Activated CD4-positive, alpha-beta T cell treated with anti-CD3 and anti-CD28 coated beads, Interleukin-2, amount 10 ng/mL, durations not matched to agents 7 days and 5 days (primary cell): ENCODE results near the gene GALNT2. TPM values are rescaled to one million over a fixed set of nuclear protein-coding genes. Genes with fewer than 3 reads are reported as not detected.

Experiments used
- CTCF ChIA-PET: fragments of 350-600 bp; sonication (Branson Sonifier 250); formaldehyde crosslinking; loops from one replicate; lab custom pipeline; 2021; ENCODE audit warnings: antibody characterized with exemption; lab: Charles Lee
- POLR2A ChIA-PET: fragments of 350-600 bp; sonication (Branson Sonifier 250); formaldehyde crosslinking; loops from one replicate; lab custom pipeline; 2021; ENCODE audit warnings: antibody characterized with exemption; lab: Charles Lee
- DNase-seq: peaks from one replicate; pipeline ENCODE4 v3.0.0-alpha.2; 2020
- H3K27ac Mint-ChIP-seq: one replicate; pipeline ENCODE4 v1.8.0; 2021; ENCODE audit warnings: mild to moderate bottlenecking, moderate library complexity, mixed read lengths
- H3K27me3 Mint-ChIP-seq: one replicate; pipeline ENCODE4 v1.8.0; 2021; ENCODE audit warnings: mixed read lengths
- H3K36me3 Mint-ChIP-seq: one replicate; pipeline ENCODE4 v1.8.0; 2021; ENCODE audit warnings: low read depth, mixed read lengths
- H3K4me1 Mint-ChIP-seq: one replicate; pipeline ENCODE4 v1.8.0; 2021; ENCODE audit warnings: mixed read lengths
- H3K4me3 Mint-ChIP-seq: one replicate; pipeline ENCODE4 v1.8.0; 2021; ENCODE audit warnings: mild to moderate bottlenecking, moderate library complexity, mixed read lengths
- H3K9me3 Mint-ChIP-seq: one replicate; pipeline ENCODE4 v1.8.0; 2021; ENCODE audit warnings: mixed read lengths
- total RNA-seq, 2 experiments: library from RNA; stranded (reverse); gene quantifications; one replicate each; pipeline ENCODE4 v1.2.3, GENCODE V29; 2021

GALNT2 gene
- total RNA-seq, 2 experiments from 2014 or later, result 22.7 to 28.4 TPM

GRCh38 chr1:230165536-230165935, 98.5 kb downstream of the GALNT2 start:
- Mint-ChIP-seq H3K9me3 (no peaks in the 10 kb centered on the region), H3K27ac (no peak overlapping the region), H3K36me3 (no peaks in the 10 kb centered on the region), H3K27me3 (no peaks in the 10 kb centered on the region), H3K4me3 (no peak overlapping the region), H3K4me1 (peaks cover 28% of the 10 kb centered on the region)
- ChIA-PET POLR2A (no interaction called here), CTCF (interaction anchor here (0.5 to 1.4 kb wide), 4 partner anchors 12 to 1747 kb away, joined by 3 to 4 read pairs (median 4); no protein-coding TSS in a partner anchor)
- DNase-seq, result no peak

GRCh38 chr1:230166366-230167132, 99.5 kb downstream of the GALNT2 start:
- H3K4me1 Mint-ChIP-seq, result peaks cover 29% of the 10 kb centered on the region
- H3K27ac Mint-ChIP-seq, result no peak overlapping the region
- H3K27me3 Mint-ChIP-seq, result no peaks in the 10 kb centered on the region
- H3K4me3 Mint-ChIP-seq, result no peak overlapping the region
- no peak for DNase-seq
- CTCF ChIA-PET, result interaction anchor here (0.6 to 1.4 kb wide), 14 partner anchors 11 to 1746 kb away, joined by 3 to 5 read pairs (median 3); no protein-coding TSS in a partner anchor
- POLR2A ChIA-PET, result interaction anchor here (0.6 kb wide), 1 partner anchor 412 kb away, joined by 3 read pairs; no protein-coding TSS in a partner anchor
- H3K9me3 Mint-ChIP-seq, result no peaks in the 10 kb centered on the region
- no peaks in the 10 kb centered on the region for H3K36me3 Mint-ChIP-seq

GRCh38 chr1:230167419-230167852, 100.4 kb downstream of the GALNT2 start:
- no peak overlapping the region for H3K4me3 Mint-ChIP-seq
- ChIA-PET POLR2A (interaction anchor here (0.6 kb wide), 1 partner anchor 413 kb away, joined by 3 read pairs; no protein-coding TSS in a partner anchor), CTCF (interaction anchor here (0.9 to 1.4 kb wide), 5 partner anchors 10 to 95 kb away, joined by 3 to 5 read pairs (median 3); no protein-coding TSS in a partner anchor)
- H3K27ac Mint-ChIP-seq, result no peak overlapping the region
- no peaks in the 10 kb centered on the region for H3K27me3 Mint-ChIP-seq
- no peaks in the 10 kb centered on the region for H3K36me3 Mint-ChIP-seq
- H3K4me1 Mint-ChIP-seq, result peaks cover 30% of the 10 kb centered on the region
- H3K9me3 Mint-ChIP-seq, result no peaks in the 10 kb centered on the region
- DNase-seq, result peak; percentile 38

- no peaks in the 10 kb centered on the region for H3K9me3 Mint-ChIP-seq
- H3K27me3 Mint-ChIP-seq, result no peaks in the 10 kb centered on the region
- ChIA-PET POLR2A (no interaction called here), CTCF (interaction anchor here (0.6 kb wide), 1 partner anchor 1260 kb away, joined by 3 read pairs; no protein-coding TSS in a partner anchor)
- H3K4me1 Mint-ChIP-seq, result peaks cover 38% of the 10 kb centered on the region
- peak overlapping the region; percentile 65 for H3K27ac Mint-ChIP-seq
- DNase-seq, result no peak
- no peaks in the 10 kb centered on the region for H3K36me3 Mint-ChIP-seq
- peak overlapping the region; percentile 37 for H3K4me3 Mint-ChIP-seq
These were observed 102.6 kb downstream of the GALNT2 start for GRCh38 chr1:230169454-230170152.

- peak overlapping the region; percentile 65 for H3K27ac Mint-ChIP-seq
These were observed 103.1 kb downstream of the GALNT2 start for GRCh38 chr1:230170153-230170547.

GRCh38 chr1:230170622-230171021, 103.6 kb downstream of the GALNT2 start:
- Mint-ChIP-seq H3K9me3 (no peaks in the 10 kb centered on the region), H3K36me3 (no peaks in the 10 kb centered on the region), H3K27ac (no peak overlapping the region), H3K4me3 (no peak overlapping the region), H3K27me3 (no peaks in the 10 kb centered on the region), H3K4me1 (peaks cover 38% of the 10 kb centered on the region)
- POLR2A ChIA-PET, result no interaction called here
- CTCF ChIA-PET, result no interaction called here
- no peak for DNase-seq

More at GRCh38 chr1:230170153-230170547, 103.1 kb downstream of the GALNT2 start:
- Mint-ChIP-seq H3K27me3 (no peaks in the 10 kb centered on the region), H3K4me1 (peaks cover 38% of the 10 kb centered on the region), H3K9me3 (no peaks in the 10 kb centered on the region), H3K36me3 (no peaks in the 10 kb centered on the region), H3K4me3 (peak overlapping the region; percentile 37)
- ChIA-PET POLR2A (no interaction called here), CTCF (no interaction called here)
- DNase-seq, result no peak

- H3K36me3 Mint-ChIP-seq, result no peaks in the 10 kb centered on the region
- no peaks in the 10 kb centered on the region for H3K27me3 Mint-ChIP-seq
- no peaks in the 10 kb centered on the region for H3K9me3 Mint-ChIP-seq
- no peak overlapping the region for H3K4me3 Mint-ChIP-seq
- POLR2A ChIA-PET, result no interaction called here
- CTCF ChIA-PET, result no interaction called here
- H3K4me1 Mint-ChIP-seq, result peaks cover 40% of the 10 kb centered on the region
- no peak overlapping the region for H3K27ac Mint-ChIP-seq
- no peak for DNase-seq
These were observed 104.4 kb downstream of the GALNT2 start for GRCh38 chr1:230171356-230172015.

GRCh38 chr1:230172016-230172537, 105.0 kb downstream of the GALNT2 start:
- no peak for DNase-seq
- no peaks in the 10 kb centered on the region for H3K27me3 Mint-ChIP-seq
- ChIA-PET CTCF (no interaction called here), POLR2A (no interaction called here)
- H3K36me3 Mint-ChIP-seq, result no peaks in the 10 kb centered on the region
- no peak overlapping the region for H3K4me3 Mint-ChIP-seq
- no peaks in the 10 kb centered on the region for H3K9me3 Mint-ChIP-seq
- peaks cover 36% of the 10 kb centered on the region for H3K4me1 Mint-ChIP-seq
- no peak overlapping the region for H3K27ac Mint-ChIP-seq

- Mint-ChIP-seq H3K36me3 (peaks cover 3% of the 10 kb centered on the region), H3K4me3 (no peak overlapping the region), H3K4me1 (peaks cover 36% of the 10 kb centered on the region), H3K27me3 (no peaks in the 10 kb centered on the region), H3K27ac (no peak overlapping the region), H3K9me3 (no peaks in the 10 kb centered on the region)
- ChIA-PET POLR2A (interaction anchor here (0.6 kb wide), 1 partner anchor 231 kb away, joined by 7 read pairs; no protein-coding TSS in a partner anchor), CTCF (interaction anchor here (1.0 kb wide), 1 partner anchor 129 kb away, joined by 3 read pairs; no protein-coding TSS in a partner anchor)
- no peak for DNase-seq
These were observed 106.3 kb downstream of the GALNT2 start for GRCh38 chr1:230173187-230173975.

- peaks cover 33% of the 10 kb centered on the region for H3K4me1 Mint-ChIP-seq
- DNase-seq, result no peak
- peaks cover 7% of the 10 kb centered on the region for H3K36me3 Mint-ChIP-seq
- ChIA-PET POLR2A (interaction anchor here (0.6 kb wide), 1 partner anchor 231 kb away, joined by 7 read pairs; no protein-coding TSS in a partner anchor), CTCF (no interaction called here)
- no peaks in the 10 kb centered on the region for H3K27me3 Mint-ChIP-seq
- no peak overlapping the region for H3K4me3 Mint-ChIP-seq
- no peaks in the 10 kb centered on the region for H3K9me3 Mint-ChIP-seq
- H3K27ac Mint-ChIP-seq, result no peak overlapping the region
These were observed 107.0 kb downstream of the GALNT2 start for GRCh38 chr1:230174041-230174440.

GRCh38 chr1:230174471-230175162, 107.6 kb downstream of the GALNT2 start:
- Mint-ChIP-seq H3K4me3 (no peak overlapping the region), H3K27me3 (no peaks in the 10 kb centered on the region), H3K9me3 (no peaks in the 10 kb centered on the region), H3K4me1 (peaks cover 27% of the 10 kb centered on the region), H3K36me3 (peaks cover 13% of the 10 kb centered on the region), H3K27ac (peak overlapping the region; percentile 55)
- no peak for DNase-seq
- POLR2A ChIA-PET, result interaction anchor here (0.6 kb wide), 1 partner anchor 230 kb away, joined by 7 read pairs; no protein-coding TSS in a partner anchor
- CTCF ChIA-PET, result no interaction called here
